GM19351 (cell line): ENCODE results near the gene PPIG.
"Not testable (repeated sequence)": the region's sequence is repeated elsewhere in the genome, so short reads cannot be mapped to it uniquely, and the experiment has no call there.

Experiments
- ATAC-seq: cut with Tn5 transposase; IDR thresholded peaks from one replicate; pipeline ENCODE4 v1.9.1; 2021; ENCODE audit warnings: mild to moderate bottlenecking, moderate library complexity; ENCODE audit not compliant: unreplicated experiment

PPIG gene

DNA sequence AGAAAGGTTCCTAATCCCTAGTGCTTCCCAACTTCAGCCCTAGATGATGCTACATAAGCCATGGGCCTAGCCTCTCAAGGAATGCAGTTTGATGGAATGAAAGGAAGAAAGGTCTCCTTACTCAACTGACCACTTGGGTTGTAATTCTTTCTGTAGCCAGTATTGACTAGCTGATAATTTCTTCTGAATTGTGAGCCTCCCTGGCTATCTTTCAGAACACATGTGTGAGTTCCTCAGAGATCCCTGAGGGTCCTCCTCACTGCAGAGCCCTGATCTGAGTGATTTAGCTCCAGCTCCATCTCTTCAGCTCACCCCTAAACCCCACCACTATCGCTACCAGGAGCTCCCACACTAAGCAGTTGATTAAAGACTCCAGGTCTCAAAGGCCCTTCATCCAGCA is 78.6 kb downstream of the PPIG start:
- ATAC-seq, result no peak

DNA sequence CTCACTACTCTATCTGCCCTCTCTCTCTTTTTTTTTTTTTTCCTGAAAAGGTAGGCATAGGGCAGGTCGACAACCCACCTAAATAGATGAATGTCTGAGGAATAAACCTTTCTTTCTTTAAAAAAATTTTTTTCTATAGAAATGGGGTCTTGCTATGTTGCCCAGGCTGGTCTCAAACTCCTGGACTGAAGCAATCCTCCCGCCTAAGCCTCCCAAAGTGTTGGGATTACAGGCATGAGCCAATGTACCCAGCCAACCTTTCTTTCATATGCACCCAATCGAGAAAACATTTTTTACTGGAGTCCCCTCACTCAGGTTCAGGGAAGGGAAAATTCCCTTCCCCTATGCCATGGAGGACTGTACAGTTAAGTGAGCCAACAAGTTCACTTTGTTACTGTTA is 79.1 kb downstream of the PPIG start:
- no peak for ATAC-seq

DNA sequence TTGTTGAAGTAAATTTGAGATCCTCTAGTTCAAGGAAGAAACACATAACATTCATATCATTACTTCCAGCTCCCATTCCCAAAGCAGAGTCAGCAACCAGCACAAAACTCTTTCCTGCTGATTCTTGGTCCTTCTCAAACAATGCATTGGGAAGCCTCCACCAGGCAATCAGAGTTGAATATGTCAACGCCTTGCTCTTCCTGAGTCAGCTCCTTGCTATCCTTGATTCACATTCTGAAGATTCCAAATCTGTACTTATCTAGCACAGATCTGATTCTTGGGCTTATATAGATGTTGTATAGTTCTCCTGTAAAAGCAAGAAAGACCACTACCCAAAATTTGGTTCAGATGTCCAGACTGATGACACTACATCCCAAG is 80.4 kb downstream of the PPIG start:
- ATAC-seq, result no peak

DNA sequence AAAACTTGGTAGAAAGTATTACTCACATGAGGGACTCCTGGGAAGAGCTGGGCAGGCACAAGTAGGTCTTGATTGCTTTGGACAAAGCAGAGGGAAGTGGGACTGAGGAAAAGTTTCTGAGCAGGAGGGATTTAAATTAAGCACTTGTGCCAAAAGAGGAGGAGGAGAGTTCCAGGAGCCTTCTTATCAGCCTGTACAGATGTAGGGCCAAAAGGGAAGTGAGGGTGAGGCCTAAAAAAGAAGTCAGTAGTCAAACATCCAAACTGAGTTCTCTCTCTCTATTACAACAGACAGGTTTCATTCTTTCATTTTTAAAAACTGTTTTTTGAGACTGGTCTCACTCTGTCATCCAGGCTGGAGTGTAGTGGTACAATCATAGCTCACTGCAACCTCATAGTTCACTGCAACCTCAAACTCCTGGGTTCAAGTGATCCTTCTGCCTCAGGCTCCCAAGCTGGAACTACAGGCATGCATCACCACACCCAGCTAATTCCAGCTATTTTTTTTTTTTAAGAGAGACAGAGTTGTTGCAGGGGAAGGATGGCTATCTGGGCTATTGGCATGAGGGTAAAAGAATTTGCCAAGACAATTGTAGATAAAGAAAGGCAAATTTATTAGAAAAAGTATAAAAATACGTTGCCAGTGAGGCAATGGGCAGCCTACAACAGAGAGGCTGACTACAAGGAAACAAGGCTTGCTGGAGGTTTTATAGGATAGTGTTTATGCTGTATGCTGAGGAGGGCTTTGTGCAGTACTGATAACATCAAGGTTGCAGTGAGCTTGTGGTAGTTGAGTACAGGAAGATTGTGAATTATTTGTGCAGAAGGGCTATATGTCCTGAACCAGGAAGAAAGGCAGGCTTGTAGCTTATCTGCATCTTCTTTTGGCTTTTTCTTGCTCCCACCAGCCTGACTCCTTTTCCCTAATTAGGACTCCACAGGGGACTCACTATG is 81.1 kb downstream of the PPIG start:
- ATAC-seq, result no peak

DNA sequence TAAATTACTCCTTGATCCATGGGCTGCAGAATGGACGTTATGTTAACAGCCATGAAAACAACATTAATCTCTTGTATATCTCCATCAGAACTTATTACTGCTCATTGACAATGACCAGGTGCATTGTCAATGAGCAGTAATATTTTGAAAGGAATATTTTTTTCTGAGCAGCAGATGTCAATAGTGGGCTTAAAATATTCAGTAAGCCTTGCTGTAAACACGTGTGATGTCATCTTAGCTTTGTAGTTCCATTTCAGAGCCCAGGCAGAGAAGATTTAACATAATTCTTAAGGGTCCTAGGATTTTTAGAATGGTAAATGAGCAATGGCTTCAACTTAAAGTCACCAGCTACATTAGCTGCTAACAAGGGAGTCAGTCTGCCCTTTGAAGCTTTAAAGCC is 83.4 kb downstream of the PPIG start:
- ATAC-seq, result no peak

DNA sequence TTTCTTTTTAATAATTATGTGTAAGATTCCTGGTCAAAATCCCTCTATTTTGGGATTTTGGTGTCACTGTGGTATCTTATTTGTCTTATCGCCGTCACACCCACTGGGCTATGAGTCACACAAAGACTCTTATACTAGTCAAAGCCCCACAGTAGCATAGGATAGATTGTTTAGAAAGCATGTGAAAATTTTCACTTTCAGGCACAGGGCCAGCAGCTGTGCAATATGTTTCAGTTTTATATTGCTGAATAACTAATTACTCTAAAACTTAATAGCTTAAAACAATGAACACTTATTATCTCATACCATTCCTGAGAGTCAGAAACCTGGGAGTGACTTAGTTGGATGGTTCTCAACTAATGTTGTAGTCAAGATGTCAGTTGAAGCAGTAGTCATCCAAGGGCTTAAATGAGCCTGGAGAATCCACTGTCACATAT is 86.1 kb downstream of the PPIG start:
- no peak for ATAC-seq

DNA sequence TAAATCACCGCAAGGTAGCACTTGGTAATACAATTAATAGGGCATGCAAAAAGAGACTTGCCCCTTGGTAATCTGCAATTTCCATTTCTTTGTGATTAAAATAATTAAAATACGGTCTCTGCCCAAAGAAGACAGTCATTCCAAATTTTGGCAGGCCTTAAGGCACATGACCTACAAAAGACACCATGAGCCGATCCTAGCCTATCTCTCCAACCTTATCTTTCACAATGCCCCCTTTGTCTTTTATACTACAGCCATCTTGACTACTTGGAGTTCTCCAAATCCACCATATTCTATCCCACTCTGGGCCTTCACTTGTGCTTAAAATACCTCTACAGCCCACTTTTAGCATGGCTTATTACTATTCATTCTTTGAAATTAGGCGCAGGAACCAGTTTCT is 86.8 kb downstream of the PPIG start:
- no peak for ATAC-seq

DNA sequence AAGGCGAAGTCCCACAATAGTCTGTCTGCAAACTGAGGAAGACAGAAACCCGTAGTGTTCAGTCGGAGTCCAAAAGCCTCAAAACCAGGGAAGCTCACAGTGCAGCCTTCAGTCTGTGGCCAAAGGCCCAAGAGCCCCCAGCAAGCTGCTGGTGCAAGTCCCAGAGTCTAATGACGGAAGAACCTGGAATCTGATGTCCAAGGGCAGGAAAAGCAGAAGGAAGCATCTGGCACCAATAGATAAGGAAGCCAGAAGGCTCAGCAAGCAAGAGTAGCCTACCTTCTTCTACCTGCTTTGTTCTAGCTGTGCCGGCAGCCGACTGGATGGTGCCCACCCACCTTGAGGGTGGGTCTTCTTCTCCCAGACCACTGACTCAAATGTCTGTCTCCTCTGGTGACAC is 88.3 kb downstream of the PPIG start:
- ATAC-seq, result no peak

DNA sequence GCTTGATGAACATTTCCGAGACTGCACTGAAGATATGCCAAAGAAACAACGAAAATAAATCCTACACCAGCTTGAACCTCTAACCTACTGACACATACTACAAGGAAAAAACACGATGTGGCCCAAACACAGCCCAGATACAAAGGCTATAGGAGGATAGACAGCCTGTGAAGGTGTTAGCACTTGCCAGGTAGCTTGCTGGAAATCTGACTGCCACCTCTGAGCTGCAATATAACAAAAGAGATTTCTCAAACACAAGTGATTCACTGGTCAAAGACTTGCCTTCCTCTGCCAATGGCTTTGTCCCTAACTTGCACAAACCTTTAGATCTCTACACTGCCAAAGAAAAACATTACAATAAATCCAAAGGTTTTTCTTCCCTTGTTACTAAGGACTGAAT is 89.0 kb downstream of the PPIG start:
- ATAC-seq, result no peak

DNA sequence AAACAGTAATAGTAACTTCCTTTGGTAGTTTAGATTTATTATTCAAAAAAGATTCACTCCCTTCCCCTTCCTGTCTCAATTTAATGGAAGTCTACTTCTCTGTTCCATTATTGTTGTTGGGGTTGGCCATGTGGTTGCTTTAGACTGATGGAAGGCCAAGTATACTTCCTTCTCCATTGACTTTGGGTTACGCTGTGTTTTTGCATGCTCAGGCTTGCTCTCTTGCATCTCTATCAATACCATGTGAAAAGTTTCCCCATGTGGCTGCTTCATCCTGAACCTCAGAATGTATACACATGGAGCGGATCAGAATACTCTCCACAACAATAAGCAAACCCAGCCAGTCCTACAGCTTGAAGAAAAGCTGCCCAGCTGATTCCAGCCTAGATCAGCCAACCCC is 89.8 kb downstream of the PPIG start:
- ATAC-seq, result no peak

DNA sequence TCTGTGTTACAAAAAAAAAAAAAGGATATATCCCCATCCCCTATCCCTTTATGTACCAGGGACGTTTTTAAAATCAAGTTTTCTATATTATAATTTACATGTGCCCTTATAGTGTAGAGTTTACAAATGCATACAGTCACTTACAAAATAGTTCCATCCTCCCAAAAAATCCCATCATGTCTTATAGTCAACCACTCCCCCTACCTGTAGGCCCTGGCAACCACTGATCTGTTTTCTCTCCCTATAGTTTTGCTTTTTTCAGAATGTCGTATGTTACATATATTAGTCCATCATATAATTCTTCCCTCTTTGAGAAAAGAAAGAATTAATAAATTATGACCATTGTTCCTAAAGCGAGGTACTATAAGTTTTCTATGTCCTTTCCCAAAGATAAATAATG is 92.2 kb downstream of the PPIG start:
- no peak for ATAC-seq

DNA sequence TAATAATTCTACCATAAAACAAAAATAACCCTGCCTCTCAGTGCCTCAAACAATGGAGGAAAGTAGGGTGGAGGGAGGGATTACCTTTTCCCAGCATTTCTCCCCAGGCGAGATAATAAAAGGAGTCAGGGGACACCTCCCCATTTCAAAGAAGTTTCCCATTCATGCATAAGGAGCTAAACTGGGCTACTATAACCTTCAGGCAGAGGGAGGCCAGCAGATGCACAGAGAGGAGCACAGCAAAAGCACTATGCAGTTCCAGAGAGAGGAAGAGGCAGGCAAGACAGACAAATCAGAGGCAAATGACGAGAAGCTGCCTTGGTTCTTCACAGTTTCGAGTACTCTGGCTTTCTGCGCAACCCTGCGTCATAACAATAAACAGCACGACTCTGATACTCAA is 92.7 kb downstream of the PPIG start:
- no peak for ATAC-seq

DNA sequence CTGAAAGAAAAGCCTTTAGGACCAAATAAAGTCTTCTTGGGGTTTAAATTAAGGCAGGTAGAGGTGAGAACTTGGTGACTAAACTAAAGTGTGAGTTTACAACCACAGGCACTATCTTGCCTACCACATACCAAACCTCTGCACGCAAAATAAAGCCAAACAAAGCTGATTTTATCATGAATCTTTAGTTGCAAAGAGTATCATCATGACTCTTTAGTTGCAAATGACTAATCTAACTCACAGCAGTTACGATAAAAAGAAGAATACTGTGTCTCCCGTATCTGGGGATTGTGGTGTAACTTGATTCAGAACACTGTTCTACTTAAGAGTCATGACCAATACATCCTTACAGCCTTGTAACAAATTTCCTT is 98.9 kb downstream of the PPIG start:
- no peak for ATAC-seq

DNA sequence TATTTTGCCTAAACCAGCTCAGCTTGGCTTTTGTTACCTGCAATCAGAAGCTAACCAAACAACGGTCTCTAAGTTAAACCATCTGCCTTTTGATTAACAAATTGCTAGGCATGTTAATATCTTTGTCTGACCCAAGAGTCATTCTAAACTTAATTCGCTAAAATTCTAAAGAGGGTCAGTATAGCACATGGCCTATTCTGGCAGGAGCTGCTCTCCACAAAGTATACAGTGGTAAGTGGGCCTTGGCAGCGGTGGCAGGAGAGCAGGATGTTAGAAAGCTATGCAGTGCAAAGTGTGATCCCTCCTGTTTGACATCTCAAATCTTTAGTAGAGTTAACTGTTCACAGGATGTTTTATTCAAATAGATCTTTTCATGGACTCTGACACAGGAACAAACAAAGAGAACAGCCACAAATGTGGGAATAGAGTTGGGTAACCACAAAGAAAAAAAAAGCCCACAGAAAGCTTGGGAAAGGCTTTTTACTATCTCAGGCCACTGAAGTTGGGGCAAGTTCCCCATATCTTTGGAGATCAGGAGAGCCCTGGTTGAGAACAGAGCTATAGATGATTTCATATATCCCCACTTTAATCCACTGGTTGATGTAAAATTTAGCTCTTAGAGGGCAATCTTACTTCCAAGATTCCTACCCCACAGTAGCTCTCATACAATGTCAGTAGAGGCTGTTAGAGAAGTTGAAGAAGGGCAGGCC is 99.4 kb downstream of the PPIG start:
- no peak for ATAC-seq

DNA sequence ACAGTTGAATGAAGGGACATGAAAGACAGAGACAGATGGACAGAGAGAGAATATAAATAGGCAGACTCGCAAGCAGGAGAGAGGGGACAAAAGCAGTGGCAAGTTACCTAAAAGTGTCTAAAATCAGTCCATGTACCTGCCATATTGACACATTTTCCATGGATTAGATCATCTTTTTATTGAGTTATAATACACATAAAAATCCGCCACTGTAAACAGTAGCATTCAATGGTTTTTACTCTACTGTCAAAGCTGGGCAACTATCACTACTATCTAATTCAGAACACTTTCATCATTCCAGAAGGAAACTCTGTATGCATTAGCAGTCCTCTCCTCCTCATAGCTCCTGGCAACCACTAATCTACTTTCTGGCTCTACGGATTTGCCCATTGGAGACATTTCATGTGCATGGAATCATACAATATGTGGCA is 100.0 kb downstream of the PPIG start:
- no peak for ATAC-seq

DNA sequence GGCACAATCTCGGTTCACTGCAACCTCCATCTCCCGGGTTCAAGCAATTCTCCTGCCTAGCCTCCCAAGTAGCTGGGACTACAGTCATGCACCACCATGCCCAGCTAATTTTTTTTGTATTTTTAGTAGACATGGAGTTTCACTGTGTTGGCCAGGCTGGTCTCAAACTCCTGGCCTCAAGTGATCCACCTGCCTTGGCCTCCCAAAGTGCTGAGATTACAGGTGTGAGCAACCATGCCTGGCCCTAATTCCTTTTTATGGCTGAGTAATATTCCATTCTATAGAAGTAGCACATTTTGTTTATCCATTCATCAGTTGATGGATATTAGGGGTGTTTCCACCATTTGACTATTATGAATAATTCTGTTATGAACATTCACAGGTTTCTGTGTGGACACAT is 100.6 kb downstream of the PPIG start:
- not testable (repeated sequence) for ATAC-seq

DNA sequence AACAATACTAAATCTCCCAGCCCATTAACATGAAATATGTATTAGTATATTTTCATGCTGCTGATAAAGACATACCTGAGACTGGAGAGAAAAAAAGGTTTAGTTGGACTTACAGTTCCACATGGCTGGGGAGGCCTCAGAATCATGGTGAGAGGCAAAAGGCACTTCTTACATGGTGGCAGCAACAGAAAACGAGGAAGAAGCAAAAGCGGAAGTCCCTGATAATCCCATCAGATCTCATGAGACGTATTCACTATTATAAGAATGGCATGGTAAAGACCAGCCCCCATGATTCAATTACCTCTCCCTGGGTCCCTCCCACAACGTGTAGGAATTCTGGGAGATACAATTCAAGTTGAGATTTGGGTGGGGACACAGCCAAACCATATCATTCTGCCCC is 102.7 kb downstream of the PPIG start:
- ATAC-seq, result not testable (repeated sequence)

DNA sequence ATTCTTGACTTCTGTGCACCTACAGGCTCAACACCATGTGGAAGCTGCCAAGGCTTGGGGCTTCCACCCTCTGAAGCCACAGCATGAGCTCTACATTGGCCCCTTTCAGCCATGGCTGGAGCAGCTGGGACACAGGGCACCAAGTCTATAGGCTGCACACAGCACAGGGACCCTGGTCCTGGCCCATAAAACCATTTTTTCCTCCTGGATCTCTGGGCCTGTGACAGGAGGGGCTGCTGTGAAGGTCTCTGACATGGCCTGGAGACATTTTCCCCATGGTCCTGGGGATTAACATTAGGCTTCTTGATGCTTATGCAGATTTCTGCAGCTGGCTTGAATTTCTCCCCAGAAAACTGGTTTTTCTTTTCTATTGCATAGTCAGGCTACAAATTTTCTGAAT is 103.8 kb downstream of the PPIG start:
- not testable (repeated sequence) for ATAC-seq

DNA sequence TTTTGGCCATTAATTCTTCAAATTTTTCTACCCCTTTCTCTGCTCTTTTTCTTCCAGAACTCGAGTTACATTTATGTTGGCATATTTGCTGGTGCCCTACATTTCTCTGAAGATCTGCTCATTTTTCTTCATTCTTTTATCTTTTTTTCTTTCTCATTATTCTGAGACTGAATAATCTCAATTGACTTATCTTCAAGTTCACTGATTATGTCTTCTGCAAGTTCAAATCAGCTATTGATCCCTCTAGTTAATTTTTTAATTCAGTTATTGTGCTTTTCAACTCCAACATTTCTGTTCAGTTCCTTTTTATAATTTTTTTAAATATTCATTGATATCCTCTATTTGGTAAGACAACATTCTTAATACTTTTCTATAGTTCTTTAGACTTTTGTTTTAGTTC is 106.8 kb downstream of the PPIG start:
- ATAC-seq, result no peak
